GM11168 (cell line): ENCODE data around the gene FAM89B.

Experiments
- in situ Hi-C: fragments of 300-500 bp; cut with MboI; formaldehyde crosslinking; loops from one replicate; pipeline ENCODE4 v1.12.0; 2022; ENCODE audit warnings: low sequenced_read_pairs; ENCODE audit not compliant: unreplicated experiment

Gene FAM89B

GRCh38 chr11:65609229-65609628, 36.9 kb downstream of the FAM89B start:
- in situ Hi-C loops: no loop called here

- in situ Hi-C loops: no loop called here
Observed at GRCh38 chr11:65609665-65610064, 37.3 kb downstream of the FAM89B start.

GRCh38 chr11:65610404-65610803, 38.1 kb downstream of the FAM89B start:
- in situ Hi-C loops: no loop called here

- in situ Hi-C loops: no loop called here
Observed at GRCh38 chr11:65611028-65611757, 38.9 kb downstream of the FAM89B start.

- in situ Hi-C loops: no loop called here
Observed at GRCh38 chr11:65611758-65612603, 39.6 kb downstream of the FAM89B start.

GRCh38 chr11:65612691-65613090, 40.4 kb downstream of the FAM89B start:
- in situ Hi-C loops: no loop called here

GRCh38 chr11:65613091-65613928, 41.0 kb downstream of the FAM89B start:
- in situ Hi-C loops: no loop called here

- in situ Hi-C loops: no loop called here
Observed at GRCh38 chr11:65615229-65615949, 43.1 kb downstream of the FAM89B start, which contains the start of gene PCNX3. TSS of gene PCNX3 (plus strand) at chr11:65615776. CDS start at chr11:65616312, 536 bp downstream.

GRCh38 chr11:65615950-65616574, 43.7 kb downstream of the FAM89B start:
- in situ Hi-C loops: no loop called here

GRCh38 chr11:65616575-65617001, 44.2 kb downstream of the FAM89B start:
- in situ Hi-C loops: no loop called here

GRCh38 chr11:65617136-65617850, 45.0 kb downstream of the FAM89B start:
- in situ Hi-C loops: no loop called here

- in situ Hi-C loops: no loop called here
Observed at GRCh38 chr11:65617990-65618751, 45.8 kb downstream of the FAM89B start.

- in situ Hi-C loops: no loop called here
Observed at GRCh38 chr11:65618763-65619162, 46.4 kb downstream of the FAM89B start.

- in situ Hi-C loops: no loop called here
Observed at GRCh38 chr11:65619281-65619928, 47.1 kb downstream of the FAM89B start.

GRCh38 chr11:65620666-65621065, 48.3 kb downstream of the FAM89B start:
- in situ Hi-C loops: no loop called here

- in situ Hi-C loops: no loop called here
Observed at GRCh38 chr11:65621460-65621859, 49.1 kb downstream of the FAM89B start.

- in situ Hi-C loops: no loop called here
Observed at GRCh38 chr11:65622011-65622410, 49.7 kb downstream of the FAM89B start.

- in situ Hi-C loops: no loop called here
Observed at GRCh38 chr11:65623177-65623576, 50.8 kb downstream of the FAM89B start.
